Measurements from ENCODE around the gene AQP2.
"Not testable (repeated sequence)": the region's sequence is repeated elsewhere in the genome, so short reads cannot be mapped to it uniquely, and the experiment has no call there.

The AQP2 gene

DNA sequence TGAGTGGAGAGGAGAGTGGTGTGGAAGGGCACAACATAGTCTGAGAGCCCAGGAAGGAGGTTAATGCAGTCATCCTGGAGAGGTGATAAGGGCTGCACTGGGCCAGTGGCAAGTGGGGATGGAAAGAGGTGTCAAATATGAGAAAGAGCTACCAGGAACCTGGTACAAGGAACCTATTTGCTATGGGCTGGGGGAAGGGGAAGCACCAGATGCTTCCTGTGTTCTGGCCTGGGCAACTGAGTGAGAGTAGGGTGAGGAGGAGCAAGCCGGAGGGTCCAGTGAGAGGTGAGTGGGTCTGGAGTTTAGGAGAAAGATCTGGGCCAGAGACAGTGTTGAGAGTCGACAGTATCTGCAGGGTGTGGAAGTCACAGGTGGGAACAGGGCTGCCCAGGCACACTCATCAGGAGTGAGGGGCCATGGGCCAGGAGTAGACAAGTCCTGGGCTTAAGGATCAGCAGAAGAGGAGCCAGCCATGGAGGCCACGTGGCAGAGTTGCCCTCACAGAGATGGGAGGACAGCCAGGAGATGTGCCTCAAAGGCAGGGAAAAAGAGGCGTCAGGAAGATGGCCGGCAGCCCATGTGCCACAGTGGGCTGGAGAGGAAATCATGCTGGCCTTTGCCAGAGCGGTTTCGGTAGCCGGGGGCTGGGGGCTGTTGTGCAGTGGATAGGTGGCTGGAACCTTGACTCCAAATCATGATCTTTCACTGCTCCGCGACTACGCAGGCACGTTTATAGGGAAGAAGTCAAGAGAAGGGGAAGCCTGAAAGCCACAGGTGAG is 19.3 kb downstream of the AQP2 start:
- DNase-seq (ENCODE audit: low read depth in 2 of 2): no peak

DNA sequence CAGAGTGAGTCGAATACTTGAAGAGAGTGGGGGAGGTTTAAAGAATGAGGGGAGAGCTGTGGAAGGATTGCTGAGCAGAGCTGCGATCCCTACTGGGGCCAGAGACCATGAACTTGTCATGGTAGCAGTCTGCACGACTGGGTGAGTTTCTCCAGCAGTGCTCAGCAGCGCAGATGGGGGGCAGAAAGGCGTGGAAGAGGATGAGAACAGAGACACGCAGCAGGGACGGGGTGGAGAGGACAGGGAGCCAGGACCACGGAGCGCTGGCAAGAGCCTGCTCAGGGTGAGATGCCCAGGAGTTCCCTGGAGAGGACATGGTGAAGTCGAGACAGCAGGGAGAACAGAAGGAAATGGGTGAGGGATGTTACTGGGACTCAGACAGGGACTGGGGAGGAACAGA is 20.1 kb downstream of the AQP2 start:
- DNase-seq (ENCODE audit: low read depth in 2 of 2): no peak

DNA sequence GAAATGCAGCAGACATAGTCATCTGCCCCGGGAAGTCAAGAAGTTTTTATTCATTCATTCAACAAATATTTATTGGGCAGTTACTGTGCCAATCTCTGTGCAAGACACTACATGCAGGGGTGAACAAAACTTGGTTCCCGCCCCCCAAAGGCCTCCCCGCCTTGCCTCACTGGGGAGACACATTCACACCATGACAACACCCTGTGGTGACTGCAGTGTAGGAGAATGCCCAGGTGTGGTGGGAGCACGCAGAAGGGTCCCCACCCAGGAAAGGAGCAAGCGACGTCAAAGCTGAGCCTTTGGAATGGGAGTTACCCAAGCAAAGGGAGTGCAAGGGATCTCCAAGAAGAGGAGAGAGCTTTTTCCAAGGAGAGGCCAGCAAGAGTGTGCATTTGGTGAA is 20.6 kb downstream of the AQP2 start:
- no peak for DNase-seq (ENCODE audit: low read depth in 2 of 2)

DNA sequence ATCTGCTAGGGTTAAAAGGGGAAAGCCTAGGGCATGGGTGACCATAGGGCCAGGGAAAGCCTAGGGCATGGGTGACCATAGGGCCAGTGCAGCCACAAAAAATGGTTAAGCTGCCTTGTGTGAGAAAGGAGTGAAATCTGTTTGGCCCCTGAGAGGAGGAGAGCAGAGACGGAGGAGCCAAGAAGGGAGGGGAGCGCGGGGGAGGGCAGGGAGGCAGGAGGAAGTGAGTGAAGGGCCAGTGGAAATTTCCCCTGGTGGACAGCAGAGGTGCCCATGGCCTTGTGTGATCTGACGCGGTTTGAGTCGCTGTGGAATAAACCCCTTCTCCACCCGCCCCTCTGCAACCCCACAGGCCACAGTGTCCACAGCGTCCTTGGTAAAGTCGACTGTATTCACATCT is 21.6 kb downstream of the AQP2 start:
- no peak for DNase-seq (ENCODE audit: low read depth in 2 of 2)

DNA sequence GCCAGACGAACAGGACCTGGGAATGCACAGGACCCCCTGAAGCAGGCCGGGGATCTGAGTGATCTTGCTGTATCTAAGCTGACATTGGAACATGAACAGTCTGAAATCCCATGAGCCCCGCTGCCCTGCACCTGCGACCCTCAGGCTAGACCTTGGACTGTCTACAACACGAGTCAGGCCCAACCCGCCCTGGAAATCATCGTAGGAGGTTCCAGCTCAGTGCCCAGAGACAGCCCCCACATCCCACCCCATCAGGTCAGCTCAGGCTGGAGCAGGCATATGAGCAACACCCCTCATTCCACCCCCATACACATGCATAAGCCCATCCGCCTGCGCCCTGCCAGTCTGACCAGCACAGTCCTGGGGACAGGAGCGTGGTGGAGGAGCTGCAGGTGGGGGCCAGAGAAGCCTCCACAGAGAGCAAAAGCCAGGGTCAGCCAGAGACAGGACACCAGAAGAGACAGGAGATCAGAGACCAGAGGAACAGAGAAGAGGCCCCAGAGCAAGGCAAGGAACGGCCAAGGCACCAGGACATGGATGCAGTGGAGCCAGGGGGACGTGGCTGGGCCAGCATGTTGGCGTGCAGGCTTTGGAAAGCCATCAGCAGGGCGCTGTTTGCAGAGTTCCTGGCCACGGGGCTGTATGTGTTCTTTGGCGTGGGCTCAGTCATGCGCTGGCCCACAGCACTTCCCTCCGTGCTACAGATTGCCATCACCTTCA is 22.3 kb downstream of the AQP2 start, which contains the start of gene AQP6:
AQP6 (plus strand) TSS at position 307 of the 720 bp plus-strand sequence; CDS start at position 534, 227 bp downstream.
- no peak for DNase-seq (ENCODE audit: low read depth in 2 of 2)

DNA sequence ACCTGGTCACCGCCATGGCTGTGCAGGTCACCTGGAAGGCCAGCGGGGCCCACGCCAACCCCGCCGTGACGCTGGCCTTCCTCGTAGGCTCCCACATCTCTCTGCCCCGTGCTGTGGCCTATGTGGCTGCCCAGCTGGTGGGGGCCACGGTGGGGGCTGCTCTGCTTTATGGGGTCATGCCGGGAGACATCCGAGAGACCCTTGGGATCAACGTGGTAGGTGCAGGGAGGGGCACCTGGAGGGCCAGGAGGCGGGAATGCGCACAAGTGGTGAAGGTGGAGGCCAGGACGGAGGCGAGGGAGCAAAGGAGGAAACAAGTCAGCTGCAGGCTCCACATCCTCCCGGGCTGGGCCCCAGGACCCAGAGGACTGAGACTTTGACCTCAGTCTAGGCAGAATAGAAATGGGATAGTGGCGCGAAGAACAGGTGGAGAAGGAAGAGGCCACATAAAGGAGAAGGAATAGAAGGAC is 22.9 kb downstream of the AQP2 start:
- DNase-seq (ENCODE audit: low read depth in 2 of 2): no peak

DNA sequence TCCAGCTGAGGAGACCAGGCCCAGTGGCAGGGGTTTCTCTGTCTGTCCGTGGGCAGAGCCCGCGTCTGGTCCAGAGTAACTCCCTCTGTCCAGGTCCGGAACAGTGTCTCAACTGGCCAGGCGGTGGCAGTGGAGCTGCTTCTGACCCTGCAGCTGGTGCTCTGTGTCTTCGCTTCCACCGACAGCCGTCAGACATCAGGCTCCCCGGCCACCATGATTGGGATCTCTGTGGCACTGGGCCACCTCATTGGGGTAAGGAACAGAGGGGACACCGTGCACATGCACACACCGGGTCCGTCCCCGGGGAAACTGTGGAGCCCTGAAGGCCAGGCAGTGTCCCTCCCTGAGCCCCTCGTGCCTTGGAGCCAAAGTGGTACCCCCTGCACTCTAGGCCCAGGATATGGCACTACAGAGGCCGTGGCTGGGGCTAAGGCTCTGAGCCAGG is 23.7 kb downstream of the AQP2 start:
- no peak for DNase-seq (ENCODE audit: low read depth in 2 of 2)

DNA sequence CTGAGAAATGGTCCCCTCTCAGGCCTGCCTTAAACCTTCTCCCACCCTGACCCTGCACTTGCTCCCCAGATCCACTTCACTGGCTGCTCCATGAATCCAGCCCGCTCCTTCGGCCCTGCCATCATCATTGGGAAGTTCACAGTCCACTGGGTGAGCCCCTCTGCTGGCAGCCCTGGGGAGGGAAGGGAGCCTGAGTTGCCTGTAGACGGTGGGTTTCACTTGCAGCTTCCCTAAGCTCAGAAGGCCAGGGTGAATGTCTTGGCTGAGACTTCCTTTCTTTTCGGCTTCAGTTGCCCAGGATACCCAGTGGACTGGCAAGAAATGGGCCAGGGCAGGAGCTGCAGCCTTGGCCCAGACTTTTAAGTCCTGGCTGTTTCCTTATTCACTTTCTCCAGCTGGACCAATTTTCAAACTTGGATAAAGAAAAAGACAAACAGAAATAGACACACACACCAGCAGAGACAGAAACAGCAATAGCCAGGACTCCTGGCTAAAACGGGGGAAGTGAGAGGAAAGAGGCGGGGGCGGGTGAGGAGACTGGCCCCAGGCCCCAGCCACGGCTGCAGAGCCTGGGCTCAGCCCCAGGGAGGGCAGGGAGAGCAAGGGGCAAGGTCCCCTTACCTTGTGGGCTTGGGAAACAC is 24.3 kb downstream of the AQP2 start:
- no peak for DNase-seq (ENCODE audit: low read depth in 2 of 2)

DNA sequence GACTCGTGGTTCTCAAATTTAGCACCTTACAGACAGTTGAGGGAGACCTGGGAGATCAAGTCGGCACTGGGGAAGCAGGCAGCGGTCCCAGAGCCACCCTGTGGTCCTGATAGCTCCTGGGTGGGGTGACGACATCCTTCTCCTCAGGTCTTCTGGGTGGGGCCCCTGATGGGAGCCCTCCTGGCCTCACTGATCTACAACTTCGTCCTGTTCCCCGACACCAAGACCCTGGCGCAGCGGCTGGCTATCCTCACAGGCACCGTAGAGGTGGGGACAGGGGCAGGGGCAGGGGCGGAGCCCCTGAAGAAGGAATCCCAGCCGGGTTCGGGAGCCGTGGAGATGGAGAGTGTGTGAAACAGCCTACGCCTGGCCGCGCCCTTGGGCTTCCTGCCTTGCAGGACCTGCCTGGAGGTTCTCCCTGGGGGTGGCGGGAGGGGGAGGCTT is 24.8 kb downstream of the AQP2 start:
- no peak for DNase-seq (ENCODE audit: low read depth in 2 of 2)

DNA sequence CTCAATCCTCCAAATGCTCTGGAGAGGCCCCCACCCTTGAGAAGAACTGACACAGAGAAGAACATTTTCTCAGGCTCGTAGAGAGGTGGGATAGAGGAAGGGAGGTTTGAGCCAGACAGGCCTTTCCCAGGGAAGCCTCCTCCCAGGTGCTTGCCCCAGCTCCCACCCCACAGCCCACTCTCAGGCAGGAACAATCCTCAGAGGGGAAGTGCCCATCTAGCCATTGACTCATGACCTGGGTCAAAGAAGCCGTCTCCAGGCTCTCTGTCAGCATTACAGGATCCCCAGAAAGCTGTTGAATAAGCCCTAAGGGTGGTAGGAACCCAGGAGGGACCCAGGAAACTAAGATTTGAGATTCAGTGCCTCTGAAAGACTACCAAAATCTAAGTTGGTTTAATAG is 26.0 kb downstream of the AQP2 start:
- DNase-seq (ENCODE audit: low read depth in 2 of 2): no peak

DNA sequence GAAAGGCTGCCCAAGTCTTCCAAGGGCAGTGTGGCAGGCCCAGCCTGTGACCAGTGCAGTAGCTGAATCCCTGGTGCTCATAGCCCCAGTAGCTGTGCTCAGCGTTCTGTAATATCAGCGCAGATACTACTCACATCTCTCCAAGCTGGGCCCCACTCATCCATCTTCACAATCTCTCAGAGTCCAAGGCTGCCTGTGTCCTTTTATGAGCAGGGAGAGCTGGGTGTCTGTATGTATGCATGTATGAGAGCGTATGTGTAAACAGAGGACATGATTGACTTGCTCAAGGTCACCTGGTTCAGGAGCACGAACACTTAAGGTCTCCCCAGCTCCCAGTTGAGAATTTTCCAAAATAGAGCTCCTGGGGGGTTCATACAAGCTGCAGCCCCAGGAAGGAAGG is 27.6 kb downstream of the AQP2 start:
- DNase-seq (ENCODE audit: low read depth in 2 of 2): no peak

DNA sequence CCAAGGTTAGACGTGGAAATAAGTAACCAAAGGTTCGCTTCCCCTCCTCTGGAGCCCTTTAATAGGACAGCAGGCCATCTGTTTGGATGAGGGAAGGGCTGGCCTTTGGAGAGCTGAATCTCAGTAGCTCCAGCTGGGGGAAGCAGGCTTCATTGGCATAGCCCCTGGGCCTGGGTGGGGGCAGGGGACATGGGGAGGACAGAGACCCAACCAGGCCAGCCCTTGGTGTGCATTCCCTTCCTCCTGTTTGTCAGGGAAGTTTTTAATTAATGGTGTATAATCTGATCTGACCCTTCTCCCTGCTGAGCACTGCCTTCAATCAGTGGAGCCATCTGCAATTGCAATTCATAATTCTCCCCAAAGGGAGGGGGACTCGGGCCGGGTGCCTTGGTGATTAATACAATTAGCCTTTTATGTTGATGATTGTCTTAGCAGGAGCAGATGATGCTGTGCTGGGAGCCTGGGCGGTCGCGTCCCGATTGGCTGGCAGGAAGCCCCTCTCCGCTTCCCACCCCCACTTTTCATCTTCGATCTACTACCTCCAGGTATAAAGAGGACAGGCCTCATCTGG is 28.6 kb downstream of the AQP2 start:
- no peak for DNase-seq (ENCODE audit: low read depth in 2 of 2)

DNA sequence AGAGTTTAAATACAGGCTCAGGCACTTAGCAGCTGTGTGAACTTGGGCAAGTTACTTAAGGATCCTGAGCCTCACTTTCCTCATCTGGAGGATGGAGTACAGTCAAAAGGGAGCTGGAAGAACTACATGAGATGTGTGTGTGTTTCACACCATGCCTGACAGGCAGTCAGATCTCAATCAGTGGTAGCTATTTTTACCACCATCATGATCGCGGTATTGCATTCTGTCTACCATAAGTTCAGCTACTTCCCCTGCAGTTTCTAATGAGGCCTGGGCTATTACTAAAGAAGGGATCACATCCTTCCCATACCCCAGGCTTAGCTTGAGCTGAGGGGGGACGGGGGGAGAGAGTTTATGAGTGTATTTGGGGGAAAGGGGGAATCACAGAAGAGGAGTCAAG is 29.3 kb downstream of the AQP2 start:
- DNase-seq (ENCODE audit: low read depth in 2 of 2): no peak

DNA sequence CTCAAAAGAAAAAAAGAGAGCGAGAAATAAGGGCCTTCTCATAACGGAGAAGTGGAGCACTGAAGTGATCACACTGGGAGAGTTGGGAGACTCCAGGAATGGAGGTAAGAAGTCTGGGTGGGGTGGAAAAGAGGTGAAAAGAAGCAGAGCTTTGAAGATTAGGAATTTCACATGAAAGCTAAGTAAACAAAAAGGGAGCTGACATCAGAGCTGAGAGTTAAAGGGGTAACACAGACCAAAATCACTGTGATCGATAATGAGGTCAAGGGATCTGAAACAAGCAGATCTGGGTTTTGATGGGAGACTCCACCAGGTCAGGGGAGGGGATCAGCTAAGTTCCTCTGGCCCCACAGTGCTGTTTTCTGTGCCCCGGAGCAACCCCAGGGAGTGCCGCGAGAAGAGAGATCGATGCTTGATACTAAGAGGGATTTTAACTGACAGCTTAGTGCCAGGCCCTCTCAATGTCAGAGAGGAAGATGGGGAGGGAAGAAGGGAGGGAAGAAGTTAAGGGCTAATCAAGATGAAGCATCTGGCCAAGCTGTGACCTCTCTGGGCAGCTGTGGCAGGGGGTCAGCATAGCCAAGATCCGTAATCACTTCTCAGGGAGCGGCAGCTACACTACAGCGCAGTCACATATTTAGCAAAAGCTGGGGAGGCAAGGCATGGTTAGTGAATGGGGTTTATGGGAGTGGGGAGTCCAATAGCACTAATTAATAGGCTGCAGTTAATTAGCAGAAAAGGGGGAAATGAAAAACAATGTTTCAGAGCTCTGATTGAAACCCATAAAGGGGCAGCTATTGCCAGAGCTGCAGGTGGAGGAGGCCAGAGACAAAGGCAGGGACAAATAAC is 30.2 kb downstream of the AQP2 start:
- no peak for DNase-seq (ENCODE audit: low read depth in 2 of 2)

DNA sequence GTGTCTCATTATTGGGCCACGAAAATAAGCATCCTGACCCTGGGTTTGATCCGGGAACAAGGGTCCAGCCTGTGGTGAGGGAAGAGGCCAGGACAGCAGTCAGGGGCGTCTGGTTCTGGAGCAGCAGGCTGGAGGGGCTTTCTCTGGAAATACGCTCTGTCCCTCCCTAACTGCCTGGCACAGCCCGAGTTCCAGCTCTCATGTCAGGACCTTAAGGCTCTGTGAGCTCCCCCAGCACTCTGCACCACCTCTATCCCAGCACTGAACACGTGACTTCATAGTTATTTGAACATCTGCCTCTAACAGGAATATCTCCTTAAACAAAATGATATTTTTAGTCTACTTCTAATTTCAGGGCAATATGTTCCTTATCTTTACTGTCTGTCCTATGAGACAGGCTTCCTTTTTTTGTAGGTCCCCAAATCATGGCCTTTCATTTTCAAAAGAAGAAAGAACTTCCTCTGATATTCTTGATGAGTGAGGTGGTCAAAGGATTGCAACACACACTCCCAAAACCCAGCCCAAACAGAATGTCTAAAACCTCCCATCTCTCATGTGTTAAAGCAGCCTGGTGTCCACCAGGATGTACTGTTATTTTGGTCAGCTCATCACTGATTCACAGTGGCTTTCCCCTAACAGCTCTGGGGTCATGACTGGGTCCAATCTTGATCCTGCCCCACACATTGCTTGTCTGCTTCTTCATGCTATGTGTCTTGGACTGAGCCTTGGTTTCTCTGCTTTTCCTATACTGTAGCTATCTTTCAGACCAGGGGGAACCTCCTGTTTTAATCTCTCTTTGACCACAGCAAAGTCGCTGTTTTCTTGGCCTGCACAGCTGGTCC is 31.9 kb downstream of the AQP2 start:
- DNase-seq (ENCODE audit: low read depth in 2 of 2): no peak

DNA sequence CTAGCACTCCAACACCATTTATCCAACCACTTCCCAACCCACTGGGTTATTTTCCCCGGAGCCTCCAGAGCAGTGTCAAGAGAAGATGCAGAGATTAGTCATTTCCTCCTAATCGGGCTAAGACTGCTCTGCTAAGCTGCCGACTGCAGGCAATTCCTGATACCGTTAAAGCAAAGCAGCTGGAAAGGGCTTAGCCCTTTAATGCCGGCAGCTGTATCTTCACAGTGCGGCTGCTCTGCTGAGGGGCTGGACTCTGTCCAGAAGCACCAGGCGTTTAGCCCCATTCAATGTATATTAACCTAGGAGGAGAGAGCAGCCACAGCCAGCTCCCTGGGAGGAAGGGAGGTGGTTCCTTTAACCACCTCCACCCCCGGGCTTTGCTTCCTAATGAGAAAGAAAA is 33.4 kb downstream of the AQP2 start:
- DNase-seq (ENCODE audit: low read depth in 2 of 2): no peak

DNA sequence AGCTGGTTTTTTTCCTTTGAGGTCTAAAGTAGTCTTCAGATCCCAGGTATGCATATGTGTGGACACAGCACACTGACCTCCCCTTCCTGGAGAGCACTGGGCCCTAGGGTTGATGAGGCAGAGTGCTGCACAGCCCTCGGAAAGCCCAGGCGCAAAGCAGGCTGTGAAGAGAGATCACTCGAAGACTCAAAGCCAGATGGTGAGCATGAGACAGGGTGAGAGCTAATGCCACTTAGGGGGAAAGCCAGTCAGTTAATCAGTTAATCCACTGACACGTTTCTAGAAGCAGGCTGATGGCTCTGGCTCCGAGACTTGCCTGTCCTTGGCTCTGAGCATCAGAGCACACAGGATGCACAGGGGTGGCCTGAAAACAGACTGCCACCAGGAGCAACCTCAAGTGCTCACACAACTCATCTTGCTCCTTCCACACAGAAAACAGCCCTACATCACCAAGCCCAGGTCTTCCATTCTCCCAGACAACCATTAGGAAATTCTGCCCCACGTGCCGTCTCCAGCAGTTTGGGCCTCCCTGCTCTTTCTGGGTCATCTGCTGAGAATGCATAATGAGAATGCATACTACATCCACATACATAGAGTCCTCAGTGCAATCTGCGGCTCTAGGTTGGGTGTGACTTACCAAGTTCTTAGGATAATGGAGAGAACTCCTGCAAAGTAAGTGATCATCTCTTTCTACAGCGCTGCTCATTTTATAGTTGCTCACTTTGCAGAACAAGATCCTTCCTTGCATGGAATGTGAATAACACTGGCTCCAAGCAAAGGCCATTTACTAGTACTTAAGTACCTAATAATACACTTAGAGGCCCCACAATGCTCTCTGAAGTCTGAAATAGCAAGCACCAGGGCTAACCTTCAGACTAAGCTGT is 34.2 kb downstream of the AQP2 start:
- DNase-seq (ENCODE audit: low read depth in 2 of 2): no peak

DNA sequence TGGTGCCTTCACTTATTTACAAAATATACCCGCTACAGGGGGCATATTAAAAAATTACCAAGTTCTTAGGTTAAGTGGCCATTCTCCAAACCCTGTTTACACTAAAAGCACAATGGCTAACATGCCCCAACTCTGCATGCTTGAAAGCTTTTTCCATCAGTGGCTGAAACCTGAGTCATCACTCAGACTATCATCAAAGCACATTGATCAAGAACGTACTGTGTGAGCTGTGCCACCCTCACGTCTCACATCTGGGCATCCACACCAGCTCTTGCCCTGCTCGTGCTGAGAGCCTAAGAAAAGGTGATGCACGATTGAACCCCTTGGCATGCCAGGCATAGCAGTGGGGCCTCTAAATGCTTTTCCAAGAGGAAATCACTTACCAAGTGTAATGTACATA is 35.4 kb downstream of the AQP2 start:
- DNase-seq (ENCODE audit: low read depth in 2 of 2): no peak

DNA sequence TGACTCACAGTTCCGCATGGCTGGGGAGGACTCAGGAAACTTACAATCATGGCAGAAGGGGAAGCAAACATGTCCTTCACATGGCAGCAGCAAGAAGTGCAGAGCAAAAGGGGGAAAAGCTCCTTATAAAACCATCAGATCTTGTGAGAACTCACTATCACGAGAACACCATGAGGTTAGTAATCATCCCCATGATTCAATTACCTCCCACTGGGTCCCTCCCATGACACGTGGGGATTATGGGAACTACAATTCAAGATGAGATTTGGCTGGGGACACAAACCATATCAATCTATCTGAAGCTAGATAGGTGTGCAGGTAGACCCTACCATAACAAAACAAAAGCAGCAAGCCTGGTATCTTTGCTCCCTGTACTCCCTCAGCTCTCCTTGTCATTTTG is 35.9 kb downstream of the AQP2 start:
- not testable (repeated sequence) for DNase-seq (ENCODE audit: low read depth in 2 of 2)

Data from stimulated activated CD8-positive, alpha-beta memory T cell treated with anti-CD3 and anti-CD28 coated beads, Interleukin-2, amount 100 ng/mL, for 48 hours (primary cell).